ENCODE results near the gene LPGAT1.

Gene LPGAT1

GRCh38 chr1:211715971-211716370, 114.6 kb downstream of the LPGAT1 start:
- WGBS, 2 experiments (ENCODE audit: insufficient coverage in 2 of 2): 82 to 90% methylated on average over 2 of the region's 2 CpGs
- no peaks in the 10 kb centered on the region for H3K9me3 ChIP-seq (ENCODE audit: control insufficient read depth, low read length)
- no peaks in the 10 kb centered on the region for H3K36me3 ChIP-seq (ENCODE audit: control insufficient read depth, insufficient read depth, low read length)
- peaks cover 5% of the 10 kb centered on the region for H3K4me1 ChIP-seq (ENCODE audit: control insufficient read depth, insufficient read depth, low read length, poor library complexity, severe bottlenecking)
- H3K27ac ChIP-seq (ENCODE audit: low read depth, low read length, severe bottlenecking): no peak overlapping the region
- H3K4me3 ChIP-seq (ENCODE audit: extremely low read depth, insufficient read depth, low read length, poor library complexity, severe bottlenecking): no peak overlapping the region

GRCh38 chr1:211714154-211714553, 116.4 kb downstream of the LPGAT1 start:
- no peaks in the 10 kb centered on the region for H3K36me3 ChIP-seq (ENCODE audit: control insufficient read depth, insufficient read depth, low read length)
- no peak overlapping the region for H3K4me3 ChIP-seq (ENCODE audit: extremely low read depth, insufficient read depth, low read length, poor library complexity, severe bottlenecking)
- no peak overlapping the region for H3K27ac ChIP-seq (ENCODE audit: low read depth, low read length, severe bottlenecking)
- no peaks in the 10 kb centered on the region for H3K9me3 ChIP-seq (ENCODE audit: control insufficient read depth, low read length)
- WGBS, 2 experiments (ENCODE audit: insufficient coverage in 2 of 2): 100% methylated on average over 2 of the region's 5 CpGs
- H3K4me1 ChIP-seq (ENCODE audit: control insufficient read depth, insufficient read depth, low read length, poor library complexity, severe bottlenecking): peaks cover 5% of the 10 kb centered on the region

GRCh38 chr1:211713231-211713630, 117.3 kb downstream of the LPGAT1 start:
- H3K36me3 ChIP-seq (ENCODE audit: control insufficient read depth, insufficient read depth, low read length): no peaks in the 10 kb centered on the region
- no peak overlapping the region for H3K4me3 ChIP-seq (ENCODE audit: extremely low read depth, insufficient read depth, low read length, poor library complexity, severe bottlenecking)
- H3K9me3 ChIP-seq (ENCODE audit: control insufficient read depth, low read length): no peaks in the 10 kb centered on the region
- no peak overlapping the region for H3K27ac ChIP-seq (ENCODE audit: low read depth, low read length, severe bottlenecking)
- H3K4me1 ChIP-seq (ENCODE audit: control insufficient read depth, insufficient read depth, low read length, poor library complexity, severe bottlenecking): peaks cover 5% of the 10 kb centered on the region
- WGBS, 2 experiments (ENCODE audit: insufficient coverage in 2 of 2): 96 to 97% methylated on average over 7 to 9 of the region's 10 CpGs

- 90 to 96% methylated on average over 2 to 4 of the region's 4 CpGs for WGBS, 2 experiments (ENCODE audit: insufficient coverage in 2 of 2)
- H3K4me1 ChIP-seq (ENCODE audit: control insufficient read depth, insufficient read depth, low read length, poor library complexity, severe bottlenecking): peaks cover 5% of the 10 kb centered on the region
- H3K4me3 ChIP-seq (ENCODE audit: extremely low read depth, insufficient read depth, low read length, poor library complexity, severe bottlenecking): no peak overlapping the region
- no peak overlapping the region for H3K27ac ChIP-seq (ENCODE audit: low read depth, low read length, severe bottlenecking)
- H3K36me3 ChIP-seq (ENCODE audit: control insufficient read depth, insufficient read depth, low read length): no peaks in the 10 kb centered on the region
- no peaks in the 10 kb centered on the region for H3K9me3 ChIP-seq (ENCODE audit: control insufficient read depth, low read length)
These were observed 119.3 kb downstream of the LPGAT1 start for GRCh38 chr1:211711315-211711705.

GRCh38 chr1:211710566-211711314, 119.8 kb downstream of the LPGAT1 start:
- Histone ChIP-seq H3K4me3 (ENCODE audit: extremely low read depth, insufficient read depth, low read length, poor library complexity, severe bottlenecking) (no peak overlapping the region), H3K9me3 (ENCODE audit: control insufficient read depth, low read length) (no peaks in the 10 kb centered on the region), H3K36me3 (ENCODE audit: control insufficient read depth, insufficient read depth, low read length) (no peaks in the 10 kb centered on the region), H3K27ac (ENCODE audit: low read depth, low read length, severe bottlenecking) (no peak overlapping the region), H3K4me1 (ENCODE audit: control insufficient read depth, insufficient read depth, low read length, poor library complexity, severe bottlenecking) (no peaks in the 10 kb centered on the region)
- WGBS, 2 experiments (ENCODE audit: insufficient coverage in 2 of 2): 86 to 88% methylated on average over 2 to 3 of the region's 6 CpGs

- no peaks in the 10 kb centered on the region for H3K4me1 ChIP-seq (ENCODE audit: control insufficient read depth, insufficient read depth, low read length, poor library complexity, severe bottlenecking)
- no peak overlapping the region for H3K27ac ChIP-seq (ENCODE audit: low read depth, low read length, severe bottlenecking)
- no peak overlapping the region for H3K4me3 ChIP-seq (ENCODE audit: extremely low read depth, insufficient read depth, low read length, poor library complexity, severe bottlenecking)
- 83 to 93% methylated on average over 1 to 3 of the region's 4 CpGs for WGBS, 2 experiments (ENCODE audit: insufficient coverage in 2 of 2)
- H3K9me3 ChIP-seq (ENCODE audit: control insufficient read depth, low read length): no peaks in the 10 kb centered on the region
- H3K36me3 ChIP-seq (ENCODE audit: control insufficient read depth, insufficient read depth, low read length): no peaks in the 10 kb centered on the region
These were observed 121.6 kb downstream of the LPGAT1 start for GRCh38 chr1:211708926-211709325.

GRCh38 chr1:211708006-211708405, 122.6 kb downstream of the LPGAT1 start:
- no peaks in the 10 kb centered on the region for H3K36me3 ChIP-seq (ENCODE audit: control insufficient read depth, insufficient read depth, low read length)
- no peaks in the 10 kb centered on the region for H3K9me3 ChIP-seq (ENCODE audit: control insufficient read depth, low read length)
- no peak overlapping the region for H3K4me3 ChIP-seq (ENCODE audit: extremely low read depth, insufficient read depth, low read length, poor library complexity, severe bottlenecking)
- H3K4me1 ChIP-seq (ENCODE audit: control insufficient read depth, insufficient read depth, low read length, poor library complexity, severe bottlenecking): no peaks in the 10 kb centered on the region
- no peak overlapping the region for H3K27ac ChIP-seq (ENCODE audit: low read depth, low read length, severe bottlenecking)
- 87 to 98% methylated on average over 5 to 6 of the region's 6 CpGs for WGBS, 2 experiments (ENCODE audit: insufficient coverage in 2 of 2)

GRCh38 chr1:211705467-211706091, 125.0 kb downstream of the LPGAT1 start:
- 83 to 90% methylated on average over 4 to 5 of the region's 6 CpGs for WGBS, 2 experiments (ENCODE audit: insufficient coverage in 2 of 2)
- no peak overlapping the region for H3K4me3 ChIP-seq (ENCODE audit: extremely low read depth, insufficient read depth, low read length, poor library complexity, severe bottlenecking)
- no peaks in the 10 kb centered on the region for H3K4me1 ChIP-seq (ENCODE audit: control insufficient read depth, insufficient read depth, low read length, poor library complexity, severe bottlenecking)
- no peaks in the 10 kb centered on the region for H3K9me3 ChIP-seq (ENCODE audit: control insufficient read depth, low read length)
- no peak overlapping the region for H3K27ac ChIP-seq (ENCODE audit: low read depth, low read length, severe bottlenecking)
- no peaks in the 10 kb centered on the region for H3K36me3 ChIP-seq (ENCODE audit: control insufficient read depth, insufficient read depth, low read length)

- Histone ChIP-seq H3K4me3 (ENCODE audit: extremely low read depth, insufficient read depth, low read length, poor library complexity, severe bottlenecking) (no peak overlapping the region), H3K4me1 (ENCODE audit: control insufficient read depth, insufficient read depth, low read length, poor library complexity, severe bottlenecking) (no peaks in the 10 kb centered on the region), H3K36me3 (ENCODE audit: control insufficient read depth, insufficient read depth, low read length) (no peaks in the 10 kb centered on the region), H3K27ac (ENCODE audit: low read depth, low read length, severe bottlenecking) (no peak overlapping the region), H3K9me3 (ENCODE audit: control insufficient read depth, low read length) (no peaks in the 10 kb centered on the region)
- 90 to 95% methylated on average over 1 to 2 of the region's 3 CpGs for WGBS, 2 experiments (ENCODE audit: insufficient coverage in 2 of 2)
These were observed 126.0 kb downstream of the LPGAT1 start for GRCh38 chr1:211704543-211704942.

GRCh38 chr1:211703812-211704537, 126.6 kb downstream of the LPGAT1 start:
- Histone ChIP-seq H3K27ac (ENCODE audit: low read depth, low read length, severe bottlenecking) (no peak overlapping the region), H3K4me3 (ENCODE audit: extremely low read depth, insufficient read depth, low read length, poor library complexity, severe bottlenecking) (no peak overlapping the region), H3K4me1 (ENCODE audit: control insufficient read depth, insufficient read depth, low read length, poor library complexity, severe bottlenecking) (no peaks in the 10 kb centered on the region), H3K36me3 (ENCODE audit: control insufficient read depth, insufficient read depth, low read length) (no peaks in the 10 kb centered on the region), H3K9me3 (ENCODE audit: control insufficient read depth, low read length) (no peaks in the 10 kb centered on the region)
- WGBS, 2 experiments (ENCODE audit: insufficient coverage in 2 of 2): 91 to 93% methylated on average over 11 of the region's 11 CpGs
